Gastrocnemius medialis (tissue), 4 donors: ENCODE results near the gene B3GAT1. TPM values are rescaled to one million over a fixed set of nuclear protein-coding genes. Genes with fewer than 3 reads are reported as not detected.

ENCODE experiments used
- ATAC-seq, 2 donors: fragments of 150-250 bp; one replicate each; pipeline ENCODE4 v1.9.1; 2016
- DNase-seq, 2 donors: peaks; one replicate each; pipeline ENCODE4 v3.0.0-alpha.2; 2019
- H3K27ac ChIP-seq, 4 donors: fragments of 200-600 bp; sonication (generic); 1 replicate in 1 of 4; 2 replicates in 3 of 4; pipeline ENCODE4 v1.5.1; 2016 to 2018; ENCODE audit warnings: mild to moderate bottlenecking in 2 of 4, moderate library complexity in 1 of 4
- H3K27me3 ChIP-seq, 3 donors: fragments of 200-600 bp; sonication (generic) in 2 of 3; 1 replicate in 1 of 3; 2 replicates in 2 of 3; pipeline versions ENCODE4 v1.5.1 to v1.6.0; 2016 to 2019; ENCODE audit warnings: mild to moderate bottlenecking in 1 of 3, moderate library complexity in 1 of 3
- H3K36me3 ChIP-seq, 2 donors: fragments of 200-600 bp; sonication (generic) in 1 of 2; one replicate each; pipeline ENCODE4 v1.5.1; 2017 to 2018
- H3K4me1 ChIP-seq, 2 donors: fragments of 200-600 bp; sonication (generic) in 1 of 2; one replicate each; pipeline ENCODE4 v1.5.1; 2016 to 2017; ENCODE audit warnings: mild to moderate bottlenecking in 2 of 2
- H3K4me3 ChIP-seq, 4 donors: fragments of 200-600 bp; sonication (generic) in 3 of 4; 1 replicate in 1 of 4; 2 replicates in 3 of 4; pipeline ENCODE4 v1.5.1; 2016 to 2019; ENCODE audit warnings: mild to moderate bottlenecking in 2 of 4
- H3K9me3 ChIP-seq, 3 donors: fragments of 200-600 bp; sonication (generic) in 2 of 3; 1 replicate in 1 of 3; 2 replicates in 2 of 3; pipeline ENCODE4 v1.5.1; 2016 to 2019
- POLR2A ChIP-seq, 2 donors: fragments of 450-650 bp; IDR thresholded peaks; one replicate each; pipeline ENCODE4 v1.6.1; 2017; ENCODE audit warnings: antibody characterized with exemption in 2 of 2, mild to moderate bottlenecking in 2 of 2, moderate library complexity in 2 of 2
- in situ Hi-C, 4 donors: fragments of 200-750 bp; cut with MboI; loops; one replicate each; pipeline versions ENCODE4 v1.15.0 to v1.8.0; 2017; ENCODE audit warnings: low sequenced_read_pairs in 4 of 4
- intact Hi-C: fragments of 100-400 bp; cut with DNase I; formaldehyde crosslinking; loops from one replicate; pipeline ENCODE4 v1.15.1; 2023; ENCODE audit warnings: low total_unique reads
- total RNA-seq, 4 donors: library from RNA; depleted of rRNA; stranded (reverse); fragments of >200 nt; gene quantifications; one replicate each; pipeline versions ENCODE4 v1.1.0 to v1.2.3, GENCODE V29; 2016
- TF ChIP-seq, protein P1 (sequence below), 5 experiments: fragments of 450-650 bp in 3 of 5; fragments of 200-600 bp in 2 of 5; sonication (generic) in 2 of 5; IDR thresholded peaks in 4 of 5; conservative IDR thresholded peaks in 1 of 5; 1 replicate in 4 of 5; 2 replicates in 1 of 5; pipeline ENCODE4 v1.5.1; 2016 to 2019; ENCODE audit warnings: antibody characterized with exemption in 5 of 5, mild to moderate bottlenecking in 3 of 5, moderate library complexity in 3 of 5

Gene B3GAT1
- total RNA-seq, 4 donors from 2014 or later = 0.10 TPM; not detected in 3

DNA sequence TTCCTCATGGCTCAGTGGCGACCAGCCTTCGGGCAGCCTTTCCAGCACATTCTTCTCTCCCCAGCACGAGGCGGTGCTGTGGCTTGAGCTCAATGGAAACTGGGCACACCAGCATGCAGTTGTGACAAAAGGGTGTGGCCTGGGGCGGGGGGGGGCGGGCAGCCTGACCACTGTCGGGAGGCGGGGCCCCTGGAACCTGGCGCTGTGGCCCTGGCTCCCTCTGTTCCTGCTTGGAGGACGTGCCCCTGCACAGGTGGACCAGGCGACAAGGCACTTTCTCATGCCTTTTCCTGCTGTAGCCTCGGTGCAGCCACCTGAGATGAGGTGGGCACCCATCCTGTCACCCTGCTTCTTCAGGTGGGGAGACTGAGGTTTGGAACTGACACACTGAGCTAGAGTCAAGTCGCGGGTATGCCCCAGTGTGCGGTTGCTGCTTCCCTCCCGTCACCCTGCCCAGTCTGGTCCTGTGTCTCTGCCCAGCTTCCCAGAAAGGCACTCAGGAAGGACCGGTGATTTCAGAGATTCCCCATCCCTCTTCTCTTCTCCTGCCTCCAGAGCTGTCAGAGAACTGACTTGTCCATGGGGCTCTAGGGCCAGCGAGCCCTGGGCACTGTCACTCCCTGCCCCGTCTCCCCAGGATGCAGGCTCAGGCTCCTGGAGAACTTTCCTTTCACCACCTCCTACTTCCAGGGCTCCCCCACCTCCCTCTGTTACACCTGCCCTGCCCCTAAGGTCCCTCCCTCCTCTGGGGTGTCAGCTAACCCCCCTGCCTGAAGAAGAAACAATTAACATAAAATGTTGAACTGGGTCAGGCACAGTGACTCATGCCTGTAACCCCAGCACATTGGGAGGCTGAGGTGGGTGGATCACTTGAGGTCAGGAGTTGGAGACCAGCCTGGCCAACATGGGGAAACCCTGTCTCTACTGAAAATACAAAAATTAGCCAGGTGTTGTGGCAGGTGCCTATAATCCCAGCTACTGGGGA is 9.9 kb downstream of the B3GAT1 start:
- H3K4me3 ChIP-seq = no peak overlapping the region
- H3K9me3 ChIP-seq = no peaks in the 10 kb centered on the region
- H3K4me1 ChIP-seq = no peaks in the 10 kb centered on the region
- ATAC-seq = no peak
- no peak overlapping the region for H3K27ac ChIP-seq
- no peak for TF ChIP-seq POLR2A (IDR thresholded peaks at IDR 0.05)
- TF ChIP-seq, protein P1, sequence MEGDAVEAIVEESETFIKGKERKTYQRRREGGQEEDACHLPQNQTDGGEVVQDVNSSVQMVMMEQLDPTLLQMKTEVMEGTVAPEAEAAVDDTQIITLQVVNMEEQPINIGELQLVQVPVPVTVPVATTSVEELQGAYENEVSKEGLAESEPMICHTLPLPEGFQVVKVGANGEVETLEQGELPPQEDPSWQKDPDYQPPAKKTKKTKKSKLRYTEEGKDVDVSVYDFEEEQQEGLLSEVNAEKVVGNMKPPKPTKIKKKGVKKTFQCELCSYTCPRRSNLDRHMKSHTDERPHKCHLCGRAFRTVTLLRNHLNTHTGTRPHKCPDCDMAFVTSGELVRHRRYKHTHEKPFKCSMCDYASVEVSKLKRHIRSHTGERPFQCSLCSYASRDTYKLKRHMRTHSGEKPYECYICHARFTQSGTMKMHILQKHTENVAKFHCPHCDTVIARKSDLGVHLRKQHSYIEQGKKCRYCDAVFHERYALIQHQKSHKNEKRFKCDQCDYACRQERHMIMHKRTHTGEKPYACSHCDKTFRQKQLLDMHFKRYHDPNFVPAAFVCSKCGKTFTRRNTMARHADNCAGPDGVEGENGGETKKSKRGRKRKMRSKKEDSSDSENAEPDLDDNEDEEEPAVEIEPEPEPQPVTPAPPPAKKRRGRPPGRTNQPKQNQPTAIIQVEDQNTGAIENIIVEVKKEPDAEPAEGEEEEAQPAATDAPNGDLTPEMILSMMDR (IDR thresholded peaks at IDR 0.05 in 4 of 5, conservative IDR thresholded peaks at IDR 0.05 in 1 of 5) = no peak
- intact Hi-C loops = no loop called here
- H3K27me3 ChIP-seq = peaks cover 5 to 12% (median 5%) of the 10 kb centered on the region in 3 donors
- H3K36me3 ChIP-seq = no peaks in the 10 kb centered on the region
- DNase-seq = no peak
- in situ Hi-C loops = no loop called here

DNA sequence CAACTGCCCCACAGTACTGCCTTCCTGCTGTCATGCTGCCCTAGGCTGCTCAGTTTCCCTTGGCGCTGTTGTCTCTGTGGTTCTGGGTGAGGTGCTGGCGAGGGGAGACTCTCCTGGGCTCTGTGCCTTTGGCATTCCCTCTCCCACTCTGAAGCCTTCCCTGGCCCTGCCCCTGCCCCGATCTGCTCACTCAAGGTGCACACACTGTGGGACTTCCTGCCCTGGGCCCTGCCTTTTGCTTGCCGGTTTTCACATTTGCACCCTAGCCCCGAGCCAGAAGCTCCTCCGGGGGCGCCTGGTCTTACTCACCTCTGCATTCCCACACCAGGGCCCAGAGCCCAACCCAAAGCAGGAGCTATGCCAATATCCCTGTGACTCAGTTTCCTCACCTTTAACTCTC is 12.0 kb downstream of the B3GAT1 start:
- H3K27me3 ChIP-seq = peaks cover 0 to 5% (median 2%) of the 10 kb centered on the region in 3 donors
- H3K27ac ChIP-seq = no peak overlapping the region
- no peak overlapping the region for H3K4me3 ChIP-seq
- DNase-seq = no peak
- intact Hi-C loops (no loop called here), in situ Hi-C loops (no loop called here)
- no peaks in the 10 kb centered on the region for H3K36me3 ChIP-seq
- ATAC-seq = no peak
- H3K4me1 ChIP-seq = no peaks in the 10 kb centered on the region
- no peaks in the 10 kb centered on the region for H3K9me3 ChIP-seq
- TF ChIP-seq, protein P1 (IDR thresholded peaks at IDR 0.05 in 4 of 5, conservative IDR thresholded peaks at IDR 0.05 in 1 of 5) = no peak
- TF ChIP-seq POLR2A (IDR thresholded peaks at IDR 0.05) = no peak

DNA sequence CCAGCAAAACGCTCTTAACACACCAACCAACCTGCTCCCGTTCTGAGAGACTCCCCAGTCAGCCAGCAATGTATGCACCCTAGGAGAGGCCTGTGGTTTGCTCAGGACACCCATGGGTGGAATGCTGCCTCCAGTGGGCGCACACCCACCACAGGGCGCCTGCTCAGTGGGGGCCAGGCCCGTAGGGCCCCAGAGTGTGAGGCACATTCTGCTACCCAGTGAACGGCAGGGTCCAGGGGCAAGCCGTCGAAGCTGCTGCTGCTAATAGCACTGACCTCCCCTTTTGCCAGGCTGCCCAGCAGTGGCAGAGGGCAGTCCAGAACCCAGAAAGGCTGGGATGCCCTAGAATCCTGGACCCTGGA is 12.8 kb downstream of the B3GAT1 start:
- no peak for DNase-seq
- intact Hi-C loops (no loop called here), in situ Hi-C loops (no loop called here)
- no peak overlapping the region for H3K27ac ChIP-seq
- H3K4me1 ChIP-seq = no peaks in the 10 kb centered on the region
- no peak overlapping the region for H3K4me3 ChIP-seq
- no peak for ATAC-seq
- TF ChIP-seq, protein P1 (IDR thresholded peaks at IDR 0.05 in 4 of 5, conservative IDR thresholded peaks at IDR 0.05 in 1 of 5) = no peak
- no peak for TF ChIP-seq POLR2A (IDR thresholded peaks at IDR 0.05)
- peaks cover 0 to 5% (median 2%) of the 10 kb centered on the region in 3 donors for H3K27me3 ChIP-seq
- H3K9me3 ChIP-seq = no peaks in the 10 kb centered on the region
- no peaks in the 10 kb centered on the region for H3K36me3 ChIP-seq

DNA sequence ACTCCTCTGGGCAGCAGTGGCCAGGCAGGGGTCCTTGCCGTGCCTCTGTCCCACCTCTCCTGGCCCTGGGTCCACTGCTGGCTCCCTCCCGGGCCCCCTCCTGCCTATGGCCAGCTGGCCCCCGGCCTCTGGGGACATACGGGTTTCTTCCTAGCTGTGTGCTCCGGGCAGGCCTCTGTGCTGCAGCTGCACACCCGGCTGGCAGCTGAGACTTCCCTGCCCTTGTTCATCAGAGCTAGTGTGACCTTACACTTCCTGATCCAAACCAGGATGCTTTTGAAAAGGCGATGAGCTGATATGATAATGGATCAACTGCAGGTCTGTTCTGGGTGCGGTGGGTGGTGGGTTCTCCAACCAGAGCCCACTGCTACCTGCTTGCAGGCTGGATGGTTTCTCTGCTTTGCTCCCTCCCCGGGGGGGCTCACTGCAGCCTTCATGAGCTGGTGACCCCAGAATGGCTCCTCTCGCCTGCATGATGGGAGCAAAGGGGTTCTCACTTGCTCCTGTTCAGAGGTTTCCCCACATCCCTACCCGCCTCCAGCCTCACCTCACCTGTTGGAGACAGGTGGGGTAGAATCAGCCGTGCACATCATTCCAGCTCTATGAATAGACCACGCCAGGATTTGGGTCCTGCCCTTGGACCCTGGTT is 13.3 kb downstream of the B3GAT1 start:
- no peak overlapping the region for H3K4me3 ChIP-seq
- TF ChIP-seq, protein P1 (IDR thresholded peaks at IDR 0.05 in 4 of 5, conservative IDR thresholded peaks at IDR 0.05 in 1 of 5) = no peak
- no peak for TF ChIP-seq POLR2A (IDR thresholded peaks at IDR 0.05)
- intact Hi-C loops (no loop called here), in situ Hi-C loops (no loop called here)
- no peak overlapping the region for H3K27ac ChIP-seq
- no peak for DNase-seq
- peaks cover 0 to 5% (median 2%) of the 10 kb centered on the region in 3 donors for H3K27me3 ChIP-seq
- H3K9me3 ChIP-seq = no peaks in the 10 kb centered on the region
- H3K4me1 ChIP-seq = no peaks in the 10 kb centered on the region
- no peaks in the 10 kb centered on the region for H3K36me3 ChIP-seq
- ATAC-seq = no peak
